ENCODE results near the gene ZBTB37.

DNA sequence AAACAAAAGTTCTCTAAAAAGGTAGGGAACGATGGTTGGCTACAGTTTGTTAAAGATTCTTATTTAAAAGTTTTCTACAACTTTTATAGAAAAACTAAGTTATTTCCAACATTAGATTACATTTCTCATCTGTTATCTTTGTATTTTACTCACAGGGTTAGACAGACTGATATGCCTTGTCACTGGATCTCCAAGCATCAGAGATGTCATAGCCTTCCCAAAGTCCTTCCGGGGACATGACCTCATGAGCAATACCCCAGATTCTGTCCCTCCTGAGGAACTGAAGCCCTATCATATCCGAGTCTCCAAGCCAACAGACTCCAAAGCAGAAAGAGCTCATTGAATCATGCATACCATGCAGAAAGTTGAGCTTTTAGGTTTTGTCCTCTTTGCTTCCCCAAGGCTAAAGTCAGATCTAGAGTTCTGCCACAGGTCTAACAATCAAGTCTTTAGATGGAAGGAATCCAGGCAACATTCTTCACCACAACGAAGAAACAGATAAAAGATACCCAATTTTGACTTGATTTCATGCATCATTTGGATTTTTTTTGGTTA is 10.7 kb upstream of the ZBTB37 start:
- TF ChIP-seq GATA3 (IDR thresholded peaks at IDR 0.05; ENCODE audit: low read depth, low read length) (no peak), GATA2 (IDR thresholded peaks at IDR 0.05; ENCODE audit: low read depth, low read length) (no peak)
